ENCODE data around the gene KIF21B. TPM values are rescaled to one million over a fixed set of nuclear protein-coding genes. Genes with fewer than 3 reads are reported as not detected.
"Not testable (repeated sequence)": the region's sequence is repeated elsewhere in the genome, so short reads cannot be mapped to it uniquely, and the experiment has no call there.

The KIF21B gene
- total and polyA plus RNA-seq, 9 donors, result 0.57 to 1.9 (median 0.88) TPM

DNA sequence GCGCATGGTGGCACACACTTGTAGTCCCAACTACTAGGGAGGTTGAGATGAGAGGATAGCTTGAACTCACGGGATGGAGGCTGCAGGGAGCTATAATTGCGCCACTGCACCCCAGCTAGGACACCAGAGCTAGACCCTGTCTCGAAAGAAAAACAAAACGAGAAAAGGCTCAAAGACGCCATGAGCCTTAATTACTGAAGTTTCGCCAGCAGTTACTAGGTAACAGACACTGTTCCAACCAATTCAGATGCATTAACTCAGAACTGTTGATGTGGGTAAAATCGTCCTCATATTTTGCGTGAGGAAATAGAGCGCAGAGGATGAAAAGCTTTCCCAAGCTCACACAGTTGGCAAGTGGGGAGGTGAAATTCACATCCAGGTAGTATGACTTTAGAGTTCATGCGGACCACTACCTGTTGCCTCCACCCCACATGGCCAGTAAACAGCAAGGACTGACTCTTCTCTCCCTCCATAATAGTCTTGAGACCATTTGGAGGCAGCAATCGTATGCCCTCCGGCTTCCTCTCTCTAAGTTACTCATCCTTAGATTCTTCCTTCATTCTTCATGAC is 88.8 kb downstream of the KIF21B start:
- DNase-seq, result no peak
- Histone ChIP-seq H3K27me3 (no peaks in the 10 kb centered on the region), H3K4me1 (ENCODE audit: insufficient read depth) (no peaks in the 10 kb centered on the region), H3K4me3 (no peak overlapping the region), H3K36me3 (no peaks in the 10 kb centered on the region), H3K27ac (no peak overlapping the region), H3K9me3 (no peaks in the 10 kb centered on the region)
- intact Hi-C loops (cut with DNase I), result no loop called here
- TF ChIP-seq EP300 (IDR thresholded peaks at IDR 0.05), result no peak
- WGBS, 3 donors, result 92 to 94% (median 92%) methylated on average over 13 of the region's 13 CpGs

DNA sequence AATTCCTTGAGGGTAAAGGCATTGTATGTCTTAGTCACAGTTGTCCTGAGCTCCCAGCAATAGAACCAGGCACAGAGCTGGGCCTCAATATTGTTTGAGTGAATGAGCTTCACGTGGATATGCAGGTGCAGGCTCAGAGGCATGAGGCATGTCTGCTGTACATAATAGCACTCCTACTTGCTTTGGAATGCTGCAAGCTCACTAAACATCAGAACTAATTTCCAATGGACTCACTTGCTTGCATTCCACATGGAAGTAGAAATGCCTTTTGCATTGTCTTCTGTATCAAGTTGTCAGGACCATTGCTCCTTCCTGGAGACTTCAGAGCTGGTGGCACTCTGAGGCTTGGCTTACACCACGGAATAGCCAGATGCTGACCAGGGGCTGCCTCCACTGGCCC is 91.7 kb downstream of the KIF21B start:
- no peaks in the 10 kb centered on the region for H3K4me1 ChIP-seq (ENCODE audit: insufficient read depth)
- H3K4me3 ChIP-seq, result no peak overlapping the region
- WGBS, 3 donors, result 54 to 71% (median 60%) methylated on average over 2 of the region's 2 CpGs
- DNase-seq, result no peak
- no peak overlapping the region for H3K27ac ChIP-seq
- no peaks in the 10 kb centered on the region for H3K9me3 ChIP-seq
- no peaks in the 10 kb centered on the region for H3K36me3 ChIP-seq
- TF ChIP-seq, protein P1, sequence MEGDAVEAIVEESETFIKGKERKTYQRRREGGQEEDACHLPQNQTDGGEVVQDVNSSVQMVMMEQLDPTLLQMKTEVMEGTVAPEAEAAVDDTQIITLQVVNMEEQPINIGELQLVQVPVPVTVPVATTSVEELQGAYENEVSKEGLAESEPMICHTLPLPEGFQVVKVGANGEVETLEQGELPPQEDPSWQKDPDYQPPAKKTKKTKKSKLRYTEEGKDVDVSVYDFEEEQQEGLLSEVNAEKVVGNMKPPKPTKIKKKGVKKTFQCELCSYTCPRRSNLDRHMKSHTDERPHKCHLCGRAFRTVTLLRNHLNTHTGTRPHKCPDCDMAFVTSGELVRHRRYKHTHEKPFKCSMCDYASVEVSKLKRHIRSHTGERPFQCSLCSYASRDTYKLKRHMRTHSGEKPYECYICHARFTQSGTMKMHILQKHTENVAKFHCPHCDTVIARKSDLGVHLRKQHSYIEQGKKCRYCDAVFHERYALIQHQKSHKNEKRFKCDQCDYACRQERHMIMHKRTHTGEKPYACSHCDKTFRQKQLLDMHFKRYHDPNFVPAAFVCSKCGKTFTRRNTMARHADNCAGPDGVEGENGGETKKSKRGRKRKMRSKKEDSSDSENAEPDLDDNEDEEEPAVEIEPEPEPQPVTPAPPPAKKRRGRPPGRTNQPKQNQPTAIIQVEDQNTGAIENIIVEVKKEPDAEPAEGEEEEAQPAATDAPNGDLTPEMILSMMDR (IDR thresholded peaks at IDR 0.05), result no peak
- no peak for TF ChIP-seq EP300 (IDR thresholded peaks at IDR 0.05)
- intact Hi-C loops (cut with DNase I), result no loop called here
- H3K27me3 ChIP-seq, result no peaks in the 10 kb centered on the region

DNA sequence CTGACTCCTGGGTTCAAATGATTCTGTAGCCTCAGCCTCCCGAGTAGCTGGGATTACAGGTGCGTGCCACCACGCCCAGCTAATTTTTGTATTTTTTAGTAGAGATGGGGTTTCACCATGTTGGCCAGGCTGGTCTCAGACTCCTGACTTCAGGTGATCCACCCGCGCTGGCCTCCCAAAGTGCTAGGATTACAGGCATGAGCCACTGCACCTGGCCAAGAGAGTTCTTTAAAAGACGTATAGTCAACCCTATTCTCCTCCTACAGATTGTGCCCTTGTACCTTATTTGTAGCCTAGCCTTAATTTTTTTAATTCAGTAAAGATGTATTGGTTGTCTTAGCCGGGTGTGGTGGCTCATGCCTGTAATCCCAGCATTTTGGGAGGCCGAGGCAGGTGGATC is 93.2 kb downstream of the KIF21B start:
- intact Hi-C loops (cut with DNase I); H3K4me3 ChIP-seq; H3K27ac ChIP-seq; DNase-seq; H3K36me3 ChIP-seq; H3K9me3 ChIP-seq; H3K27me3 ChIP-seq; H3K4me1 ChIP-seq (ENCODE audit: insufficient read depth): not testable (repeated sequence)
- 81 to 90% (median 89%) methylated on average over 8 of the region's 8 CpGs for WGBS, 3 donors

DNA sequence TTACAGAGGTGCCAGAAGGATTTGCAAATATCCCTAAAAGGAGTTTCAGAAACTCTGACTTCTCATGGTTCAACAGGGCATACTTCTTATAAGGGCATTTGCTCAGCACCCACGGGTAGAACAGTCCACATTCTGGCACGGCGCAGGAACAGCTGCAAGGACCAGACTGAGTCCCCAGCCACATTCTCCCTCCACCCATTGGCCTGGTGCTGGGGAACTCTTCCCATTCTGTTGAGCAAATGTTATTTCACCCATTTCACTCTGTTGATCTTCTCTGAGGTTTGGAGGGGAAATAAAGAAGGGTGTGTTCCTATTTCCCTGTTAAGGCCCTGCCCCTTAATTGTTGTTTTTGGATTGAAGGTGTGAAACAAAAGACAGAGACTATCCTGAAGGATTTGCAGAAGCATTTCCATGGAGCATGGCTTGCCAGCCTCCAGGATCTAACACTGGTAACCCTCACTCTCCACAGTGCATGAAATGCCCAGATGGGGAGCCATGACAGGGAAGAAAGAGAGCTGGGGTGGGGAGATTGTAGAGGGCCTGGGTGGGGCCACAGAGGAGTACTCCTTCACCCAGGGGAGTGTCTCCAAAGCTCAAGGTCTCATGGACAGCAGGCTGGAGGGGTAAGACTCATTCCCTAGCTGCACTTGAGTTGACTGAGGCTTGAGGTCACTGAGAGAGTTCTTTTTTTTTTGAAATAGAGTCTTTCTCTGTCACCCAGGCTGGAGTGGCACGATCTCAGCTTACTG is 93.8 kb downstream of the KIF21B start:
- no peaks in the 10 kb centered on the region for H3K27me3 ChIP-seq
- TF ChIP-seq EP300 (IDR thresholded peaks at IDR 0.05), result no peak
- TF ChIP-seq, protein P1 (IDR thresholded peaks at IDR 0.05), result no peak
- H3K9me3 ChIP-seq, result no peaks in the 10 kb centered on the region
- H3K4me3 ChIP-seq, result no peak overlapping the region
- no peaks in the 10 kb centered on the region for H3K4me1 ChIP-seq (ENCODE audit: insufficient read depth)
- intact Hi-C loops (cut with DNase I), result no loop called here
- no peak for DNase-seq
- no peaks in the 10 kb centered on the region for H3K36me3 ChIP-seq
- no peak overlapping the region for H3K27ac ChIP-seq
- WGBS, 3 donors, result 81 to 85% (median 82%) methylated on average over 4 of the region's 4 CpGs

DNA sequence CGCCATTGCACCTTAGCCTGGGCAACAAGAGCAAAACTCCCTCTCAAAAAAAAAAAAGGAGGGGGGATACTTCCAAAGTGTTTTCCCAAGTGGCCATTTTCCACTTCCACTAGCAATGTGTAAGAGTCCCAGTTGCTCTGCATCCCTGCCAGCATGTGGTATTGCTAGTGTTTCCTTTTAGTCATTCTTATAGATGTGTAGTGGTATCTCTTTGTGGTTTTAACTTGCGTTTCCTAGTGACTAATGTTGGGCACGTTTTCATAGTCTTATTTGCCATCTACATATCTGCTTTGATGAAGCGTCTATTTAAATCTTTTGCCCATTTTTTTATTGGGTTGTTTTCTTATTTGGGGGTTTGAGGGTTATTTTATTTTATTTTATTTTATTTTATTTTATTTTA is 97.7 kb downstream of the KIF21B start:
- 75 to 81% (median 80%) methylated on average over 4 of the region's 4 CpGs for WGBS, 3 donors
- no peak overlapping the region for H3K27ac ChIP-seq
- H3K36me3 ChIP-seq, result no peaks in the 10 kb centered on the region
- H3K9me3 ChIP-seq, result no peaks in the 10 kb centered on the region
- intact Hi-C loops (cut with DNase I), result no loop called here
- DNase-seq, result no peak
- no peak overlapping the region for H3K4me3 ChIP-seq
- H3K27me3 ChIP-seq, result no peaks in the 10 kb centered on the region
- TF ChIP-seq, protein P1 (IDR thresholded peaks at IDR 0.05), result no peak
- TF ChIP-seq POLR2A (IDR thresholded peaks at IDR 0.05) (no peak), EP300 (IDR thresholded peaks at IDR 0.05) (no peak)
- no peaks in the 10 kb centered on the region for H3K4me1 ChIP-seq (ENCODE audit: insufficient read depth)
